Left lung (tissue), 10 donors: ENCODE measurements around the gene EEF1AKMT4. TPM values are rescaled to one million over a fixed set of nuclear protein-coding genes. Genes with fewer than 3 reads are reported as not detected.

Experiments used
- ATAC-seq: fragments of 200-7000 bp; cut with Tn5 transposase; one replicate; pipeline ENCODE4 v1.9.1; 2020; ENCODE audit warnings: moderate library complexity
- DNase-seq, 4 donors: peaks; one replicate each; pipeline ENCODE4 v3.0.0-alpha.2; 2013 to 2020
- H3K27ac ChIP-seq, 2 donors: fragments of 200-600 bp; sonication (generic) in 1 of 2; one replicate each; pipeline versions ENCODE4 v1.5.0 to v1.8.0; 2020 to 2021
- H3K27me3 ChIP-seq, 2 donors: fragments of 200-600 bp; sonication (generic) in 1 of 2; one replicate each; pipeline versions ENCODE4 v1.5.0 to v1.8.0; 2020 to 2021
- H3K36me3 ChIP-seq, 2 donors: fragments of 200-600 bp; sonication (generic) in 1 of 2; one replicate each; pipeline versions ENCODE4 v1.5.0 to v1.8.0; 2020 to 2021
- H3K4me1 ChIP-seq, 2 donors: fragments of 200-600 bp; one replicate each; pipeline ENCODE4 v1.8.0; 2021
- H3K4me3 ChIP-seq, 2 donors: fragments of 200-600 bp; sonication (generic) in 1 of 2; one replicate each; pipeline versions ENCODE4 v1.5.0 to v1.8.0; 2020 to 2021; ENCODE audit warnings: mild to moderate bottlenecking in 1 of 2
- H3K9me3 ChIP-seq, 2 donors: fragments of 200-600 bp; sonication (generic) in 1 of 2; one replicate each; pipeline versions ENCODE4 v1.5.0 to v1.8.0; 2020 to 2021
- CTCF ChIP-seq, 2 donors: fragments of 200-600 bp; sonication (generic) in 1 of 2; IDR thresholded peaks; one replicate each; pipeline versions ENCODE4 v1.5.0 to v1.8.0; 2021; ENCODE audit warnings: antibody characterized with exemption in 2 of 2
- intact Hi-C, 2 donors: fragments of 100-400 bp; cut with DNase I; formaldehyde crosslinking; loops; one replicate each; pipeline versions ENCODE4 v1.11.2 to v1.14.2; 2022
- polyA plus RNA-seq, 6 donors: library from polyadenylated mRNA; unstranded; fragments of 120-200 nt; gene quantifications; one replicate each; pipeline ENCODE4 v1.2.1, GENCODE V29; 2013; ENCODE audit not compliant: insufficient read length in 6 of 6
- total RNA-seq, 2 donors: library from RNA; stranded (reverse); fragmentation: NEBNext Ultra II Directional; extraction: Animal tissue kit (Norgen Biotek cat#: 25700); gene quantifications; one replicate each; pipeline ENCODE4 v1.2.1, GENCODE V29; 2021
- donor health status: DM: no; HTN: yes; CAD: no.
- donor health status: DM: no; HTN: no; CAD: no.

Gene EEF1AKMT4
- total and polyA plus RNA-seq, 8 donors: 1.8 to 6.5 (median 2.7) TPM

DNA sequence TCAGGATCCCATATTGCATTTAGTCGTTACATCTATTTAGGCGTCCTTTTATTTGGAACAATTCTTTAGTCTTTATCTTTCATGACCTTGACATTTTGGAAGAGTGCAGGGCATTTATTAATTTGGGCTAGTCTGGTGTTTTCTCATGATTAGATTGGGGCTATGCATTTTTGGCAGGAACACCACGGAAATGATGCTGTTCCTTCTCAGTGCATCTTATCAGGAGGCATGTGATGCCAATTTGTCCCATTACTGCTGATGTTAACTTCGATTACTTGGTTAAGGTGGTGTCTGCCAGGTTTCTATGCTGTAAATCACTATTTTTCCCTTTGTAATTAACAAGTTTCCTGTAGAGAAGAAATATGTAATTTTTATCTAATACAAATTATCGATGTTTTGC is 38.2 kb upstream of the EEF1AKMT4 start:
- intact Hi-C loops: no loop called here
- no peak for ATAC-seq
- no peak for DNase-seq
- H3K27me3 ChIP-seq: no peaks in the 10 kb centered on the region
- no peak overlapping the region for H3K27ac ChIP-seq
- H3K4me1 ChIP-seq: no peaks in the 10 kb centered on the region
- H3K9me3 ChIP-seq: no peaks in the 10 kb centered on the region
- no peaks in the 10 kb centered on the region for H3K36me3 ChIP-seq
- no peak overlapping the region for H3K4me3 ChIP-seq
- no peak for TF ChIP-seq CTCF (IDR thresholded peaks at IDR 0.05)

DNA sequence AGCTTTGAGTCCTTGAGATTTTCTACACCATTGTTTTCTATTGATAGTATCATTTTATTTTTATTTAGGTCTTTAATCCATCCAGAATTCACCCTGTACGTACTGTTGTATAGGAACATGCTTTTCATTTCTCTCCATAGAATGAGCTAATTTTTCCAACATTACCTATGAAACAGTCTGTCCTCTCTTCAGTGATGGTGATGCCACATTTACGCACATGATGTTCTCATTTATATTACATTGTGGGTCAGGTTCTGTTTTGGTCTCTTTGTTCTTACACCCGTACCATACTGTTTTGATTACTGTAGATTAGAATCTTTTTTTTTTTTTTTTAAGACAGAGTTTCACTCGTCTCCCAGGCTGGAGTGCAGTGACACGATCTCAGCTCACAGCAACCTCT is 37.8 kb upstream of the EEF1AKMT4 start:
- no peak for ATAC-seq
- DNase-seq: no peak
- Histone ChIP-seq H3K27me3 (peaks cover 0 to 4% of the 10 kb centered on the region in 2 donors), H3K27ac (no peak overlapping the region), H3K4me3 (no peak overlapping the region), H3K4me1 (no peaks in the 10 kb centered on the region), H3K36me3 (no peaks in the 10 kb centered on the region), H3K9me3 (no peaks in the 10 kb centered on the region)
- TF ChIP-seq CTCF (IDR thresholded peaks at IDR 0.05): no peak
- intact Hi-C loops: no loop called here

GRCh38 chr3:184218814-184219213 is 30.7 kb upstream of the EEF1AKMT4 start:
- no peak for ATAC-seq

GRCh38 chr3:184222521-184222920 is 27.0 kb upstream of the EEF1AKMT4 start:
- DNase-seq (no peak), ATAC-seq (no peak)
- Histone ChIP-seq H3K27me3 (peaks cover 0 to 61% of the 10 kb centered on the region in 2 donors), H3K36me3 (no peaks in the 10 kb centered on the region), H3K4me1 (no peaks in the 10 kb centered on the region), H3K4me3 (no peak overlapping the region), H3K27ac (no peak overlapping the region), H3K9me3 (no peaks in the 10 kb centered on the region)
- TF ChIP-seq CTCF (IDR thresholded peaks at IDR 0.05): no peak
- intact Hi-C loops: no loop called here

More at GRCh38 chr3:184218814-184219213, 30.7 kb upstream of the EEF1AKMT4 start:
- intact Hi-C loops: no loop called here
- TF ChIP-seq CTCF (IDR thresholded peaks at IDR 0.05): no peak
- no peak for DNase-seq
- Histone ChIP-seq H3K4me1 (no peaks in the 10 kb centered on the region), H3K36me3 (no peaks in the 10 kb centered on the region), H3K4me3 (no peak overlapping the region), H3K9me3 (no peaks in the 10 kb centered on the region), H3K27ac (no peak overlapping the region), H3K27me3 (peaks cover 0 to 38% of the 10 kb centered on the region in 2 donors)

- DNase-seq (no peak), ATAC-seq (no peak)
- Histone ChIP-seq H3K9me3 (no peaks in the 10 kb centered on the region), H3K27ac (no peak overlapping the region), H3K4me3 (no peak overlapping the region), H3K4me1 (peaks cover 0 to under 1% of the 10 kb centered on the region in 2 donors), H3K27me3 (peaks cover 11 to 74% of the 10 kb centered on the region in 2 donors), H3K36me3 (no peaks in the 10 kb centered on the region)
- intact Hi-C loops: no loop called here
- TF ChIP-seq CTCF (IDR thresholded peaks at IDR 0.05): no peak
Measured at GRCh38 chr3:184223946-184224345, 25.5 kb upstream of the EEF1AKMT4 start.
